PFSK-1 (cell line): ENCODE measurements around the gene CNGA1.

Experiments used
- FOXP2 ChIP-seq: optimal IDR thresholded peaks from 2 replicates; pipeline ENCODE3; 2011; ENCODE audit warnings: borderline replicate concordance, control low read depth, inconsistent platforms; ENCODE audit not compliant: insufficient read depth; ENCODE audit errors: extremely low read length, extremely low read depth
- POLR2AphosphoS5 ChIP-seq: IDR thresholded peaks from 2 replicates; pipeline ENCODE4 v1.6.1; 2012; ENCODE audit warnings: low read depth, mild to moderate bottlenecking, control low read depth, low read length, moderate library complexity
- REST ChIP-seq, 2 experiments: IDR thresholded peaks; 2 replicates each; pipeline versions ENCODE4 v1.6.1 to v1.8.0; 2011 to 2012; ENCODE audit warnings: low read depth in 2 of 2, low read length in 2 of 2, control low read depth in 1 of 2, inconsistent platforms in 1 of 2, mild to moderate bottlenecking in 1 of 2, moderate library complexity in 1 of 2; ENCODE audit not compliant: insufficient read depth in 1 of 2
- SIN3A ChIP-seq: IDR thresholded peaks from 2 replicates; pipeline ENCODE4 v1.6.1; 2012; ENCODE audit warnings: mild to moderate bottlenecking, low read length, moderate library complexity, borderline replicate concordance; ENCODE audit not compliant: insufficient read depth
- TAF1 ChIP-seq: IDR thresholded peaks from 2 replicates; pipeline ENCODE4 v1.6.1; 2012; ENCODE audit warnings: low read length, control low read depth, borderline replicate concordance; ENCODE audit not compliant: insufficient read depth

Gene CNGA1

GRCh38 chr4:48038666-48039065, 22.2 kb upstream of the CNGA1 start:
- no peak for TF ChIP-seq REST (IDR thresholded peaks at IDR 0.05; ENCODE audit: insufficient read depth in 1 of 2, low read depth in 2 of 2, low read length in 2 of 2)
- TF ChIP-seq POLR2AphosphoS5: no peak
- no peak for TF ChIP-seq SIN3A
- no peak for TF ChIP-seq FOXP2
- TF ChIP-seq TAF1: no peak

GRCh38 chr4:48037117-48037462, 20.6 kb upstream of the CNGA1 start:
- TF ChIP-seq TAF1 (no peak), FOXP2 (no peak), REST (IDR thresholded peaks at IDR 0.05; ENCODE audit: insufficient read depth in 1 of 2, low read depth in 2 of 2, low read length in 2 of 2) (no peak), POLR2AphosphoS5 (no peak), SIN3A (no peak)

GRCh38 chr4:48035952-48036351, 19.5 kb upstream of the CNGA1 start:
- TF ChIP-seq SIN3A: no peak
- TF ChIP-seq FOXP2: no peak
- no peak for TF ChIP-seq REST (IDR thresholded peaks at IDR 0.05; ENCODE audit: insufficient read depth in 1 of 2, low read depth in 2 of 2, low read length in 2 of 2)
- no peak for TF ChIP-seq TAF1
- TF ChIP-seq POLR2AphosphoS5: no peak

GRCh38 chr4:48033825-48034413, 17.4 kb upstream of the CNGA1 start:
- no peak for TF ChIP-seq TAF1
- no peak for TF ChIP-seq FOXP2
- TF ChIP-seq POLR2AphosphoS5: no peak
- TF ChIP-seq SIN3A: no peak
- TF ChIP-seq REST (IDR thresholded peaks at IDR 0.05; ENCODE audit: insufficient read depth in 1 of 2, low read depth in 2 of 2, low read length in 2 of 2): no peak

- TF ChIP-seq SIN3A: no peak
- no peak for TF ChIP-seq POLR2AphosphoS5
- no peak for TF ChIP-seq REST (IDR thresholded peaks at IDR 0.05; ENCODE audit: insufficient read depth in 1 of 2, low read depth in 2 of 2, low read length in 2 of 2)
- no peak for TF ChIP-seq FOXP2
- TF ChIP-seq TAF1: no peak
These were observed 16.9 kb upstream of the CNGA1 start for GRCh38 chr4:48033412-48033811.
